ENCODE measurements around the gene REEP2. TPM values are rescaled to one million over a fixed set of nuclear protein-coding genes. Genes with fewer than 3 reads are reported as not detected.
"Not testable (repeated sequence)": the region's sequence is repeated elsewhere in the genome, so short reads cannot be mapped to it uniquely, and the experiment has no call there.

Gene REEP2
- total RNA-seq, 2 experiments from 2014 or later = 3.9 to 5.1 TPM

DNA sequence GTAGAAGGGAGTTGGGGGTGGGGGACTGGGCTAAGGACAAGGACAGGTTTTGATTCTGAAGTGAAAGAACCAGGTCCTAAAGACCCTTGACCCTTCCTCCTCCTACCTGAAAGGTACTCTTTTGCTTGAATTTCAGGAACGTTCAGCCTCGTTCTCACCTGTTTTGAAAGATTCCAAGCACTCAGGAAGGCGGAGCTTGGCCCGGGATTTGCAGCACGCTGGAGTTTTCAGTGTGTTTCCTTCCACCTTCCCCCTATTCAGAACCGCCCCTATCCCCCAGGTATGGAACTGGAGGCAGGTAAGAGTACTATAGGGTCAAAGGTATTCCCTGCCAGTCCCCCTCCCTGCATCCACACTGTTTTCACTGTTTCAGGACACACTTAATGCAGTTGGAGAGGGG, 33.5 kb downstream of the REEP2 start:
- H3K79me2 ChIP-seq (ENCODE audit: insufficient read depth, low read depth, low read length) = no peaks in the 10 kb centered on the region
- H3K4me1 ChIP-seq (ENCODE audit: insufficient read depth, low read length, poor library complexity, severe bottlenecking) = no peaks in the 10 kb centered on the region
- no peak overlapping the region for H3K27ac ChIP-seq (ENCODE audit: low read depth, low read length, poor library complexity, severe bottlenecking)
- TF ChIP-seq, protein P1, sequence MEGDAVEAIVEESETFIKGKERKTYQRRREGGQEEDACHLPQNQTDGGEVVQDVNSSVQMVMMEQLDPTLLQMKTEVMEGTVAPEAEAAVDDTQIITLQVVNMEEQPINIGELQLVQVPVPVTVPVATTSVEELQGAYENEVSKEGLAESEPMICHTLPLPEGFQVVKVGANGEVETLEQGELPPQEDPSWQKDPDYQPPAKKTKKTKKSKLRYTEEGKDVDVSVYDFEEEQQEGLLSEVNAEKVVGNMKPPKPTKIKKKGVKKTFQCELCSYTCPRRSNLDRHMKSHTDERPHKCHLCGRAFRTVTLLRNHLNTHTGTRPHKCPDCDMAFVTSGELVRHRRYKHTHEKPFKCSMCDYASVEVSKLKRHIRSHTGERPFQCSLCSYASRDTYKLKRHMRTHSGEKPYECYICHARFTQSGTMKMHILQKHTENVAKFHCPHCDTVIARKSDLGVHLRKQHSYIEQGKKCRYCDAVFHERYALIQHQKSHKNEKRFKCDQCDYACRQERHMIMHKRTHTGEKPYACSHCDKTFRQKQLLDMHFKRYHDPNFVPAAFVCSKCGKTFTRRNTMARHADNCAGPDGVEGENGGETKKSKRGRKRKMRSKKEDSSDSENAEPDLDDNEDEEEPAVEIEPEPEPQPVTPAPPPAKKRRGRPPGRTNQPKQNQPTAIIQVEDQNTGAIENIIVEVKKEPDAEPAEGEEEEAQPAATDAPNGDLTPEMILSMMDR (conservative IDR thresholded peaks at IDR 0.05; ENCODE audit: low read length) = no peak
- TF ChIP-seq EZH2phosphoT487 (IDR thresholded peaks at IDR 0.05; ENCODE audit: borderline replicate concordance, low read depth, low read length) = no peak
- H4K20me1 ChIP-seq (ENCODE audit: insufficient read depth, low read length) = no peaks in the 10 kb centered on the region
- no peak for DNase-seq (ENCODE audit: low spot score)
- no peak overlapping the region for H3K4me2 ChIP-seq (ENCODE audit: low read length)
- no peaks in the 10 kb centered on the region for H3K9me3 ChIP-seq (ENCODE audit: low read length)
- no peaks in the 10 kb centered on the region for H3K36me3 ChIP-seq (ENCODE audit: insufficient read depth, low read length)
- H2AFZ ChIP-seq (ENCODE audit: low read length) = no peak overlapping the region
- H3K4me3 ChIP-seq (ENCODE audit: low read depth, low read length, poor library complexity, severe bottlenecking) = no peak overlapping the region
- H3K9me2 ChIP-seq (ENCODE audit: insufficient read depth, low read length) = no peaks in the 10 kb centered on the region
- CTCF ChIA-PET (ENCODE audit: unreplicated experiment) = no interaction called here
- no TSS peak for BruUV-seq (replicated peaks)
- intact Hi-C loops (cut with micrococcal nuclease; ENCODE audit: unreplicated experiment) = no loop called here
- POLR2A ChIA-PET = no interaction called here

DNA sequence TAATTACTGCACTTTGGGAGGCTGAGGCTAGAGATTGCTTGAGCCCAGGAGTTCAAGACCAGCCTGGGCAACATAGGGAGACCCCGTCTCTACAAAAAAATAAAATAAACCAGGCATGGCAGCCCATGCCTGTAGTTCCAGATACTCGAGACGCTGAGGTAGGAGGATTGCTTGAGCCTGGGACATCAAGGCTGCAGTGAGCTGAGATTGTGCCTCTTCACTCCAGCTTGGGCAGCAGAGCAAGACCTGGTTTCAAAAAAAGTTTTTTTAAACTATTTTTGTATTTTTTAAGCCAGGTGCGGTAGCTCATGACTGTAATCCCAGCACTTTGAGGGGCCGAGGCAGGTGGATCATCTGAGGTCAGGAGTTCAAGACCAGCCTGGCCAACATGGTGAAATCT, 34.3 kb downstream of the REEP2 start:
- H3K4me1 ChIP-seq (ENCODE audit: insufficient read depth, low read length, poor library complexity, severe bottlenecking); H3K4me2 ChIP-seq (ENCODE audit: low read length); H2AFZ ChIP-seq (ENCODE audit: low read length); BruUV-seq (replicated peaks); POLR2A ChIA-PET; CTCF ChIA-PET (ENCODE audit: unreplicated experiment); H3K9me3 ChIP-seq (ENCODE audit: low read length); H3K4me3 ChIP-seq (ENCODE audit: low read depth, low read length, poor library complexity, severe bottlenecking); intact Hi-C loops (cut with micrococcal nuclease; ENCODE audit: unreplicated experiment); H3K9me2 ChIP-seq (ENCODE audit: insufficient read depth, low read length); H3K79me2 ChIP-seq (ENCODE audit: insufficient read depth, low read depth, low read length); H3K36me3 ChIP-seq (ENCODE audit: insufficient read depth, low read length); H3K27ac ChIP-seq (ENCODE audit: low read depth, low read length, poor library complexity, severe bottlenecking); DNase-seq (ENCODE audit: low spot score); H4K20me1 ChIP-seq (ENCODE audit: insufficient read depth, low read length): not testable (repeated sequence)

DNA sequence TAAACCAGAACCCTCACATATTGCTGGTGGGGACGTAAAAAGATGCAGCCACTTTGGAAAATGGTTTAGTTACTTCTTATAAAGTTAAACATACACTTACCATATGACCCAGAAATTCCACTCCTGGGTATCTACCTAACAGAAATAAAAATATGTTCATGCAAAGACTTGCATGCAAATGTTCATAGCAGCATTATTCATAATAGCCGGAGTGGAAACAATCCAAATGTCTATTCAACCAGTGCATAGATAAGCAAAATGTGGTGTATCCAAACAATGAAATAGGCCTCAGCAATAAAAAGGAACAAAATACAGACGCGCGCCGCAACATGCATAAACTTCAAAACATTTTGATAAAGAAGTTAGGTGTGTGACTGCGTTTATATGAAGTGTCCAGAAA, 38.1 kb downstream of the REEP2 start:
- intact Hi-C loops (cut with micrococcal nuclease; ENCODE audit: unreplicated experiment) = no loop called here
- no peaks in the 10 kb centered on the region for H4K20me1 ChIP-seq (ENCODE audit: insufficient read depth, low read length)
- DNase-seq (ENCODE audit: low spot score) = no peak
- ChIA-PET POLR2A (no interaction called here), CTCF (ENCODE audit: unreplicated experiment) (no interaction called here)
- H3K4me1 ChIP-seq (ENCODE audit: insufficient read depth, low read length, poor library complexity, severe bottlenecking) = no peaks in the 10 kb centered on the region
- H3K4me3 ChIP-seq (ENCODE audit: low read depth, low read length, poor library complexity, severe bottlenecking) = no peak overlapping the region
- no peaks in the 10 kb centered on the region for H3K79me2 ChIP-seq (ENCODE audit: insufficient read depth, low read depth, low read length)
- no peak for TF ChIP-seq EZH2phosphoT487 (IDR thresholded peaks at IDR 0.05; ENCODE audit: borderline replicate concordance, low read depth, low read length)
- TF ChIP-seq, protein P1 (conservative IDR thresholded peaks at IDR 0.05; ENCODE audit: low read length) = no peak
- no peaks in the 10 kb centered on the region for H3K9me3 ChIP-seq (ENCODE audit: low read length)
- no peak overlapping the region for H3K4me2 ChIP-seq (ENCODE audit: low read length)
- no peak overlapping the region for H3K27ac ChIP-seq (ENCODE audit: low read depth, low read length, poor library complexity, severe bottlenecking)
- no peaks in the 10 kb centered on the region for H3K36me3 ChIP-seq (ENCODE audit: insufficient read depth, low read length)
- no TSS peak for BruUV-seq (replicated peaks)
- H2AFZ ChIP-seq (ENCODE audit: low read length) = no peak overlapping the region
- no peaks in the 10 kb centered on the region for H3K9me2 ChIP-seq (ENCODE audit: insufficient read depth, low read length)

Data from OCI-LY7 (cell line).